Thyroid gland (tissue), 4 donors: Measurements from ENCODE around the gene ANGPTL8. TPM values are rescaled to one million over a fixed set of nuclear protein-coding genes. Genes with fewer than 3 reads are reported as not detected.
A peak's percentile ranks its signal among the peaks of the same experiment; 100 is the strongest.

Experiments
- DNase-seq, 2 donors: peaks; one replicate each; pipeline ENCODE4 v3.0.0-alpha.2; 2019
- H3K27ac ChIP-seq, 3 donors: fragments of 200-600 bp; sonication (generic); 1 replicate in 2 of 3; 2 replicates in 1 of 3; pipeline ENCODE4 v1.5.1; 2016 to 2019; ENCODE audit warnings: mild to moderate bottlenecking in 1 of 3, moderate library complexity in 1 of 3
- H3K27me3 ChIP-seq: fragments of 200-600 bp; sonication (generic); one replicate; pipeline ENCODE4 v1.5.1; 2019
- H3K36me3 ChIP-seq, 2 donors: fragments of 200-600 bp; sonication (generic); one replicate each; pipeline ENCODE4 v1.5.1; 2016 to 2019
- H3K4me1 ChIP-seq, 2 donors: fragments of 200-600 bp; sonication (generic); one replicate each; pipeline ENCODE4 v1.5.1; 2017 to 2019
- H3K4me3 ChIP-seq, 3 donors: fragments of 200-600 bp; sonication (generic); replicated peaks in 1 of 3; 1 replicate in 2 of 3; 2 replicates in 1 of 3; pipeline ENCODE4 v1.5.1; 2016; ENCODE audit warnings: mild to moderate bottlenecking in 1 of 3
- H3K9me3 ChIP-seq: fragments of 200-600 bp; sonication (generic); one replicate; pipeline ENCODE4 v1.5.1; 2017
- POLR2A ChIP-seq, 2 donors: fragments of 450-650 bp; IDR thresholded peaks; one replicate each; pipeline ENCODE4 v1.6.1; 2017; ENCODE audit warnings: antibody characterized with exemption in 2 of 2, mild to moderate bottlenecking in 2 of 2, moderate library complexity in 1 of 2
- WGBS, 2 donors: methylation state at CpG; one replicate each; pipeline ENCODE4 v1.1.5; 2017; 5-methylcytosine and 5-hydroxymethylcytosine counted together
- intact Hi-C: fragments of 100-400 bp; cut with DNase I; formaldehyde crosslinking; loops from one replicate; pipeline ENCODE4 v1.15.1; 2023
- total RNA-seq, 4 donors: library from RNA; depleted of rRNA; stranded (reverse); fragments of >200 nt; gene quantifications; one replicate each; pipeline ENCODE4 v1.2.3, GENCODE V29; 2016
- TF ChIP-seq, protein P1 (sequence below), 6 experiments: fragments of 200-600 bp in 3 of 6; fragments of 450-650 bp in 3 of 6; sonication (generic) in 3 of 6; IDR thresholded peaks; one replicate each; pipeline ENCODE4 v1.5.1; 2016 to 2019; ENCODE audit warnings: antibody characterized with exemption in 6 of 6, mild to moderate bottlenecking in 2 of 6, inconsistent platforms in 1 of 6, moderate library complexity in 1 of 6

Gene ANGPTL8
- total RNA-seq, 4 donors from 2014 or later = 3.4 TPM; not detected in 3

DNA sequence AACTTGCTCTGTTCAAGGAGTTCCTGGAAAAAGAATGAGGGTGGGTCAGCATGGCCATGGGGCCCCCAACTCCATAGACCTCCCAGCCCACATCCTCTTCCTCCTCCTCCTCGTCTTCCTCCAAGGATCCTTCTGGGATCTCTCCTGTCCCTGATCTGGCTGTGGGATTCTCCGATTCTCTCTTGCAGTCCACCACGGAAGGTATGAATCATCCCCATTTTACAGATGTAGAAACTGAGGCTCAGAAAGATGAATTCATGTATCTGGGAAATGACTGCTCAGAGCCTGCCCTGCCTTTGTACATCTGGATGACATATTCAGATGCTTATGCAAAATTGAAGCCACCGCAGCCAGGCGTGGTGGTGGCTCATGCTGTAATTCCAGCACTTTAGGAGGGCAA, 39.9 kb upstream of the ANGPTL8 start:
- WGBS, 2 donors = 83 to 96% methylated on average over 5 of the region's 5 CpGs
- Histone ChIP-seq H3K4me3 (no peak overlapping the region), H3K27me3 (no peaks in the 10 kb centered on the region), H3K27ac (peak overlapping the region; percentile 85 to 96 (median 90)), H3K9me3 (no peaks in the 10 kb centered on the region), H3K4me1 (peaks cover 32 to 53% of the 10 kb centered on the region in 2 donors), H3K36me3 (peaks cover 0 to 4% of the 10 kb centered on the region in 2 donors)
- TF ChIP-seq, protein P1, sequence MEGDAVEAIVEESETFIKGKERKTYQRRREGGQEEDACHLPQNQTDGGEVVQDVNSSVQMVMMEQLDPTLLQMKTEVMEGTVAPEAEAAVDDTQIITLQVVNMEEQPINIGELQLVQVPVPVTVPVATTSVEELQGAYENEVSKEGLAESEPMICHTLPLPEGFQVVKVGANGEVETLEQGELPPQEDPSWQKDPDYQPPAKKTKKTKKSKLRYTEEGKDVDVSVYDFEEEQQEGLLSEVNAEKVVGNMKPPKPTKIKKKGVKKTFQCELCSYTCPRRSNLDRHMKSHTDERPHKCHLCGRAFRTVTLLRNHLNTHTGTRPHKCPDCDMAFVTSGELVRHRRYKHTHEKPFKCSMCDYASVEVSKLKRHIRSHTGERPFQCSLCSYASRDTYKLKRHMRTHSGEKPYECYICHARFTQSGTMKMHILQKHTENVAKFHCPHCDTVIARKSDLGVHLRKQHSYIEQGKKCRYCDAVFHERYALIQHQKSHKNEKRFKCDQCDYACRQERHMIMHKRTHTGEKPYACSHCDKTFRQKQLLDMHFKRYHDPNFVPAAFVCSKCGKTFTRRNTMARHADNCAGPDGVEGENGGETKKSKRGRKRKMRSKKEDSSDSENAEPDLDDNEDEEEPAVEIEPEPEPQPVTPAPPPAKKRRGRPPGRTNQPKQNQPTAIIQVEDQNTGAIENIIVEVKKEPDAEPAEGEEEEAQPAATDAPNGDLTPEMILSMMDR (IDR thresholded peaks at IDR 0.05) = no peak
- TF ChIP-seq POLR2A (IDR thresholded peaks at IDR 0.05) = no peak
- DNase-seq = no peak
- intact Hi-C loops = no loop called here

- WGBS, 2 donors = 85 to 90% methylated on average over 10 to 13 of the region's 15 CpGs
- DNase-seq = no peak
- Histone ChIP-seq H3K4me3 (no peak overlapping the region), H3K27me3 (no peaks in the 10 kb centered on the region), H3K27ac (peak overlapping the region; percentile 85 to 96 (median 90)), H3K4me1 (peaks cover 35 to 53% of the 10 kb centered on the region in 2 donors), H3K9me3 (no peaks in the 10 kb centered on the region), H3K36me3 (peaks cover 0 to 4% of the 10 kb centered on the region in 2 donors)
- TF ChIP-seq POLR2A (IDR thresholded peaks at IDR 0.05) = no peak
- TF ChIP-seq, protein P1 (IDR thresholded peaks at IDR 0.05) = no peak
- intact Hi-C loops = loop anchor here (5.0 kb wide), 2 partner anchors 63 to 168 kb away; no protein-coding TSS in a partner anchor
Observed at GRCh38 chr19:11200015-11200574, 39.3 kb upstream of the ANGPTL8 start.

DNA sequence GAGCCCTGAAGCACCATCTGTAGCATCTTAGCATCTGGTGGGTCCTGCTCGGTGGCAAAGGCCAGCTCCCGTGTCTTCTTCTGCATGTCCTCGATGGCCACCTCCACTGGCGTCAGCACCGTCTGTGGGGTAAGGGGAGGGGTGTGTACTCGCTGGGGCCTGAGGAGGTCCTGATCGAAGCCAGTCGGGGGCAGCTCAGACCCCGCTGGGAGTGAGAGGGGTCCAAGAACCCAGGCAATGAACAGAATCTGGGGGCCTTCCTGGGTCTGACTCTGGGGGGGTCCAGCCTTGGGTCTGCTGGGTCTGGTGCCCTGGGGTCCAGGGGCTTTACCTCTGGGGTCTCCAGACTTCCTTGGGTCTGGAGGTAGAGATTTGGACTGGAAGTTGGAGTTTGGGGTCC, 38.5 kb upstream of the ANGPTL8 start:
- Histone ChIP-seq H3K36me3 (peaks cover 0 to 4% of the 10 kb centered on the region in 2 donors), H3K9me3 (no peaks in the 10 kb centered on the region), H3K4me3 (no peak overlapping the region), H3K27ac (no peak overlapping the region), H3K4me1 (peaks cover 32 to 49% of the 10 kb centered on the region in 2 donors), H3K27me3 (no peaks in the 10 kb centered on the region)
- no peak for TF ChIP-seq POLR2A (IDR thresholded peaks at IDR 0.05)
- TF ChIP-seq, protein P1 (IDR thresholded peaks at IDR 0.05) = no peak
- intact Hi-C loops = loop anchor here (5.0 kb wide), 2 partner anchors 64 to 169 kb away; no protein-coding TSS in a partner anchor
- DNase-seq = no peak
- no CpG with 5 or more reads among the region's 9 CpGs for WGBS, 2 donors

- WGBS, 2 donors = 94 to 95% methylated on average over 20 to 23 of the region's 24 CpGs
- Histone ChIP-seq H3K4me1 (peaks cover 32 to 42% of the 10 kb centered on the region in 2 donors), H3K27me3 (no peaks in the 10 kb centered on the region), H3K9me3 (no peaks in the 10 kb centered on the region), H3K27ac (peak overlapping the region in 1 of 3 donors; percentile 40), H3K36me3 (peaks cover 4 to 5% of the 10 kb centered on the region in 2 donors), H3K4me3 (no peak overlapping the region)
- TF ChIP-seq, protein P1 (IDR thresholded peaks at IDR 0.05) = no peak
- no peak for TF ChIP-seq POLR2A (IDR thresholded peaks at IDR 0.05)
- intact Hi-C loops = loop anchor here (5.0 kb wide), 2 partner anchors 64 to 169 kb away; no protein-coding TSS in a partner anchor
- DNase-seq = no peak
Observed at GRCh38 chr19:11201791-11202190, 37.6 kb upstream of the ANGPTL8 start.

- peaks cover 32 to 42% of the 10 kb centered on the region in 2 donors for H3K4me1 ChIP-seq
- no peak for DNase-seq
- H3K9me3 ChIP-seq = no peaks in the 10 kb centered on the region
- peak overlapping the region; percentile 92 to 95 (median 93) for H3K27ac ChIP-seq
- intact Hi-C loops = loop anchor here (5.0 kb wide), 2 partner anchors 65 to 170 kb away; no protein-coding TSS in a partner anchor
- 88 to 93% methylated on average over 19 to 20 of the region's 20 CpGs for WGBS, 2 donors
- H3K36me3 ChIP-seq = peaks cover 4 to 6% of the 10 kb centered on the region in 2 donors
- no peak for TF ChIP-seq POLR2A (IDR thresholded peaks at IDR 0.05)
- TF ChIP-seq, protein P1 (IDR thresholded peaks at IDR 0.05) = no peak
- no peak overlapping the region for H3K4me3 ChIP-seq
- H3K27me3 ChIP-seq = no peaks in the 10 kb centered on the region
Observed at GRCh38 chr19:11202488-11203193, 36.8 kb upstream of the ANGPTL8 start.
